Motor neuron (in vitro differentiated cells): ENCODE results near the gene FOXL2. TPM values are rescaled to one million over a fixed set of nuclear protein-coding genes. Genes with fewer than 3 reads are reported as not detected.
A peak's percentile ranks its signal among the peaks of the same experiment; 100 is the strongest.

Experiments
- ATAC-seq, 8 experiments: fragments of 200-7000 bp; cut with Tn5 transposase; replicated peaks in 6 of 8; 2 replicates each; pipeline ENCODE4 v1.8.0; 2021; ENCODE audit warnings: mild to moderate bottlenecking in 8 of 8, moderate library complexity in 8 of 8
- H3K27ac ChIP-seq, 2 donors: fragments of 250-450 bp; sonication (Bioruptor Pico); 2 replicates each; pipeline ENCODE4 v1.9.0; 2021; ENCODE audit warnings: antibody characterized with exemption in 2 of 2, mild to moderate bottlenecking in 2 of 2, moderate library complexity in 1 of 2
- H3K4me1 ChIP-seq, 2 donors: fragments of 250-450 bp; sonication (Bioruptor Pico); replicated peaks in 1 of 2; 2 replicates each; pipeline ENCODE4 v1.6.1; 2021; ENCODE audit warnings: antibody characterized with exemption in 2 of 2, mild to moderate bottlenecking in 2 of 2, moderate library complexity in 1 of 2
- H3K4me3 ChIP-seq, 5 donors: fragments of 250-450 bp; sonication (Bioruptor Pico); 2 replicates each; pipeline ENCODE4 v1.9.0; 2021; ENCODE audit warnings: antibody characterized with exemption in 5 of 5, mild to moderate bottlenecking in 5 of 5, moderate library complexity in 4 of 5
- WGBS, 10 experiments: fragments of 450-650 bp; shearing (Covaris generic); methylation state at CpG; one replicate each; pipeline ENCODE4 v1.0.0; 2022; 5-methylcytosine and 5-hydroxymethylcytosine counted together
- in situ Hi-C, 9 experiments: fragments of 400-800 bp; cut with MboI; loops; one replicate each; pipeline ENCODE4 v1.15.0; 2021; ENCODE audit warnings: low sequenced_read_pairs in 9 of 9, low pct_unique_long_range_greater_than_20kb in 2 of 9; ENCODE audit not compliant: unreplicated experiment in 9 of 9
- total RNA-seq, 8 experiments: library from RNA; unstranded; fragments of 300-600 nt; gene quantifications; 2 replicates each; pipeline versions ENCODE4 v1.2.3 to v1.2.4, GENCODE V29; 2022

FOXL2 gene
- 1 to 10 TPM in 2 of 8 experiments, under 1 TPM in 6; 0.05 to 3.9 (median 0.29) TPM for total RNA-seq

- peak; percentile 43 to 86 (median 47) for ATAC-seq
- no peak within 1 kb of the TSS for H3K27ac ChIP-seq
- peaks cover 0 to 2% of the 10 kb centered on the region in 2 donors for H3K4me1 ChIP-seq
- H3K4me3 ChIP-seq, result peak within 1 kb of the TSS; percentile 9 to 37 (median 24)
- WGBS, 10 experiments, result 0 to 2% (median 2%) methylated on average over 2 to 20 of the region's 78 CpGs; no CpG with 5 or more reads in 7 of the 10 experiments
- in situ Hi-C loops, result loop anchor here in 3 of 9 experiments (25.0 kb wide), 2 partner anchors 365 to 390 kb away; partner anchors contain the start of gene MRPS22 (in 1 of the 3)
Measured at GRCh38 chr3:138946663-138947494, at the start of gene FOXL2, which contains the start of gene FOXL2NB. FOXL2 (minus strand) TSS chr3:138947137; CDS start chr3:138946722, 415 bp downstream. FOXL2NB (plus strand) TSS chr3:138947217; CDS start chr3:138947365, 148 bp downstream.

GRCh38 chr3:138995706-138996105 is 48.8 kb upstream of the FOXL2 start:
- WGBS, 10 experiments, result 0 to 100% (median 49%) methylated on average over 1 of the region's 1 CpG; no CpG with 5 or more reads in 2 of the 10 experiments
- no peak for ATAC-seq
- in situ Hi-C loops, result no loop called here
- Histone ChIP-seq H3K27ac (no peak overlapping the region), H3K4me3 (no peak overlapping the region), H3K4me1 (no peaks in the 10 kb centered on the region)

- ATAC-seq, result no peak
- 60 to 93% (median 86%) methylated on average over 1 to 2 of the region's 2 CpGs; no CpG with 5 or more reads in 6 of the 10 experiments for WGBS, 10 experiments
- Histone ChIP-seq H3K4me3 (no peak overlapping the region), H3K4me1 (peaks cover 2 to 8% of the 10 kb centered on the region in 2 donors), H3K27ac (no peak overlapping the region)
- in situ Hi-C loops, result loop anchor here in 1 of 9 experiments (10.0 kb wide), 1 partner anchor 52 kb away; no protein-coding TSS in a partner anchor
Measured at GRCh38 chr3:138987181-138987580, 40.2 kb upstream of the FOXL2 start.

GRCh38 chr3:138985932-138986331 is 39.0 kb upstream of the FOXL2 start:
- 0 to 17% (median 6%) methylated on average over 1 to 3 of the region's 4 CpGs; no CpG with 5 or more reads in 1 of the 10 experiments for WGBS, 10 experiments
- H3K4me3 ChIP-seq, result no peak overlapping the region
- no peak overlapping the region for H3K27ac ChIP-seq
- ATAC-seq, result peak in 3 of 8 experiments; percentile 24 to 57 (median 41)
- in situ Hi-C loops, result loop anchor here in 1 of 9 experiments (10.0 kb wide), 1 partner anchor 51 kb away; no protein-coding TSS in a partner anchor
- H3K4me1 ChIP-seq, result peaks cover 2 to 8% of the 10 kb centered on the region in 2 donors

- Histone ChIP-seq H3K4me1 (peaks cover 2 to 8% of the 10 kb centered on the region in 2 donors), H3K27ac (no peak overlapping the region), H3K4me3 (no peak overlapping the region)
- 0 to 67% (median 50%) methylated on average over 1 to 3 of the region's 3 CpGs; no CpG with 5 or more reads in 6 of the 10 experiments for WGBS, 10 experiments
- no peak for ATAC-seq
- in situ Hi-C loops, result loop anchor here in 1 of 9 experiments (10.0 kb wide), 1 partner anchor 50 kb away; no protein-coding TSS in a partner anchor
Measured at GRCh38 chr3:138984816-138985215, 37.9 kb upstream of the FOXL2 start.

- no peak for ATAC-seq
- no peak overlapping the region for H3K27ac ChIP-seq
- no peak overlapping the region for H3K4me3 ChIP-seq
- in situ Hi-C loops, result no loop called here
- H3K4me1 ChIP-seq, result no peaks in the 10 kb centered on the region
Measured at GRCh38 chr3:138976047-138976446, 29.1 kb upstream of the FOXL2 start.

GRCh38 chr3:138975351-138975750 is 28.4 kb upstream of the FOXL2 start:
- 80 to 100% (median 96%) methylated on average over 1 to 5 of the region's 8 CpGs; no CpG with 5 or more reads in 4 of the 10 experiments for WGBS, 10 experiments
- no peak overlapping the region for H3K4me3 ChIP-seq
- in situ Hi-C loops, result no loop called here
- ATAC-seq, result no peak
- no peaks in the 10 kb centered on the region for H3K4me1 ChIP-seq
- H3K27ac ChIP-seq, result no peak overlapping the region

- H3K4me3 ChIP-seq, result no peak overlapping the region
- ATAC-seq, result no peak
- WGBS, 10 experiments, result 75 to 100% (median 89%) methylated on average over 3 to 5 of the region's 5 CpGs; no CpG with 5 or more reads in 6 of the 10 experiments
- no peak overlapping the region for H3K27ac ChIP-seq
- no peaks in the 10 kb centered on the region for H3K4me1 ChIP-seq
- in situ Hi-C loops, result no loop called here
Measured at GRCh38 chr3:138974462-138974861, 27.5 kb upstream of the FOXL2 start.

GRCh38 chr3:138972941-138973340 is 26.0 kb upstream of the FOXL2 start:
- in situ Hi-C loops, result no loop called here
- ATAC-seq, result no peak
- no peak overlapping the region for H3K27ac ChIP-seq
- 43 to 100% (median 75%) methylated on average over 1 to 3 of the region's 5 CpGs; no CpG with 5 or more reads in 6 of the 10 experiments for WGBS, 10 experiments
- no peaks in the 10 kb centered on the region for H3K4me1 ChIP-seq
- H3K4me3 ChIP-seq, result no peak overlapping the region

- no peak for ATAC-seq
- Histone ChIP-seq H3K4me3 (no peak overlapping the region), H3K27ac (no peak overlapping the region), H3K4me1 (no peaks in the 10 kb centered on the region)
- 71 to 100% methylated on average over 1 of the region's 6 CpGs; no CpG with 5 or more reads in 8 of the 10 experiments for WGBS, 10 experiments
- in situ Hi-C loops, result no loop called here
Measured at GRCh38 chr3:138971766-138972320, 24.9 kb upstream of the FOXL2 start.

- no peaks in the 10 kb centered on the region for H3K4me1 ChIP-seq
- no peak for ATAC-seq
- in situ Hi-C loops, result no loop called here
- no peak overlapping the region for H3K27ac ChIP-seq
- no peak overlapping the region for H3K4me3 ChIP-seq
Measured at GRCh38 chr3:138964923-138965322, 18.0 kb upstream of the FOXL2 start.

GRCh38 chr3:138964264-138964663 is 17.3 kb upstream of the FOXL2 start:
- no peak overlapping the region for H3K4me3 ChIP-seq
- no peak overlapping the region for H3K27ac ChIP-seq
- 25 to 100% (median 68%) methylated on average over 1 to 2 of the region's 2 CpGs; no CpG with 5 or more reads in 2 of the 10 experiments for WGBS, 10 experiments
- no peak for ATAC-seq
- in situ Hi-C loops, result no loop called here
- no peaks in the 10 kb centered on the region for H3K4me1 ChIP-seq
